ENCODE measurements around the gene LONP2. TPM values are rescaled to one million over a fixed set of nuclear protein-coding genes. Genes with fewer than 3 reads are reported as not detected.
A peak's percentile ranks its signal among the peaks of the same experiment; 100 is the strongest.
"Not testable (repeated sequence)": the region's sequence is repeated elsewhere in the genome, so short reads cannot be mapped to it uniquely, and the experiment has no call there.

Gene LONP2
- total and polyA plus RNA-seq, 3 donors from 2014 or later: 36.4 to 51.7 (median 51.1) TPM

DNA sequence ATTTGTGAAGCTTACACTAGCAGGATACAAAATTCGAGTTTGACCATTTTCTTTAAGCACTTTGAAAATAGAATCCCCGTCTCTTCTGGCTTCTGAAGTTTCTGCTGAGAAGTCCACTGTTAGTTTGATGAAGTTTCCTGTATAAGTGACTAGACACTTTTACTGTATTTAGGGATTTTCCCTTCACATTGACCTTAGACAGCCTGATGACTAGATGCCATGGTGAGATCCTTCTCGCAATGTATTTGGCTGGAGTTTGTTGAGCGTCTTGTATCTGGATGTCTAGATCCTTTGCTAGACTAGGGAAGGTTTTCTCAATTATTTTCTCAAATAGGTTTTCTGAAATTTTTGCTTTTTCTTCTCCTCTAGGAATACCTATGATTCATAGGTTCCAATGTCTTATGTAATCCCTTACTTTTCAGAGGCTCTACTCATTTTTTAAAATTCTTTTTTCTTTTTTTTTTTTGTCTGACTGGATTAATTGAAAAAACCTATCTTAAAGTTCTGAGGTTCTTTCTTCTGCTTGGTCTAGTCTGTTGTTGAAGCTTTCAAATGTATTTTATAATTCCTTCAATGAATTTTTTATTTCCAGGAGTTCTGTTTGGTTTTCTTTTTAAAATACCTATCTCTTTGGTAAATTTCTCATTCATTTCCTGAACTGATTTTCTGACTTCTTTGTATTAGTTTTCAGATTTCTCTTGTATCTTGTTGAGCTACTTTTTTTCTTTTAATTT is 67.0 kb downstream of the LONP2 start:
- Histone ChIP-seq H3K36me3 (ENCODE audit: low read depth, missing control alignments) (no peaks in the 10 kb centered on the region), H3K27me3 (no peaks in the 10 kb centered on the region), H3K4me3 (no peak overlapping the region), H3K9me3 (no peaks in the 10 kb centered on the region), H3K27ac (no peak overlapping the region), H3K4me1 (no peaks in the 10 kb centered on the region)
- no peak for DNase-seq
- TF ChIP-seq, protein P1, sequence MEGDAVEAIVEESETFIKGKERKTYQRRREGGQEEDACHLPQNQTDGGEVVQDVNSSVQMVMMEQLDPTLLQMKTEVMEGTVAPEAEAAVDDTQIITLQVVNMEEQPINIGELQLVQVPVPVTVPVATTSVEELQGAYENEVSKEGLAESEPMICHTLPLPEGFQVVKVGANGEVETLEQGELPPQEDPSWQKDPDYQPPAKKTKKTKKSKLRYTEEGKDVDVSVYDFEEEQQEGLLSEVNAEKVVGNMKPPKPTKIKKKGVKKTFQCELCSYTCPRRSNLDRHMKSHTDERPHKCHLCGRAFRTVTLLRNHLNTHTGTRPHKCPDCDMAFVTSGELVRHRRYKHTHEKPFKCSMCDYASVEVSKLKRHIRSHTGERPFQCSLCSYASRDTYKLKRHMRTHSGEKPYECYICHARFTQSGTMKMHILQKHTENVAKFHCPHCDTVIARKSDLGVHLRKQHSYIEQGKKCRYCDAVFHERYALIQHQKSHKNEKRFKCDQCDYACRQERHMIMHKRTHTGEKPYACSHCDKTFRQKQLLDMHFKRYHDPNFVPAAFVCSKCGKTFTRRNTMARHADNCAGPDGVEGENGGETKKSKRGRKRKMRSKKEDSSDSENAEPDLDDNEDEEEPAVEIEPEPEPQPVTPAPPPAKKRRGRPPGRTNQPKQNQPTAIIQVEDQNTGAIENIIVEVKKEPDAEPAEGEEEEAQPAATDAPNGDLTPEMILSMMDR (IDR thresholded peaks at IDR 0.05): no peak
- TF ChIP-seq POLR2A (IDR thresholded peaks at IDR 0.05): no peak
- WGBS, 2 donors: 95 to 97% methylated on average over 4 of the region's 4 CpGs
- intact Hi-C loops (cut with DNase I; ENCODE audit: low total_unique reads): no loop called here

- 97 to 99% methylated on average over 3 of the region's 3 CpGs for WGBS, 2 donors
- H3K27me3 ChIP-seq; DNase-seq; H3K27ac ChIP-seq; H3K4me3 ChIP-seq; H3K36me3 ChIP-seq (ENCODE audit: low read depth, missing control alignments); H3K4me1 ChIP-seq; intact Hi-C loops (cut with DNase I; ENCODE audit: low total_unique reads); H3K9me3 ChIP-seq: not testable (repeated sequence)
Measured at GRCh38 chr16:48313905-48314304, 69.8 kb downstream of the LONP2 start.

DNA sequence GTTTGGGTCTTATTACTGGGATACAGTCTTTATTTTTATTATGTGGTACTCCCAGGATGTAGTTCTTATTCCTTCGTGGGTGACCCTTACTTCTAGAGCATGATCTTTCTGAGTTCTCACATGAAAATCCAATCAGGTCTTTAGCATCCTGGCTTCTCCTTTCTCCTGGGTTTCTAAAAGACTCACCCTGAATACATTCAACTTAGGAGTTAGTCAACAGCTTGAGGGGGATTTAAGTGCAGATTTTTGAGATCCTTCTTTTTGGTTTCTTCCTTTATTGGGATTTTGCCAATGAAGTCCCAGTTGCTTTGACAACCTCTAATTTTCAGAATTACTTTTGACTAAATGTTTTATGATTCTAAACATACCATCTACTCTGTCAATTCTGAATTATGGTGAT is 72.9 kb downstream of the LONP2 start:
- Histone ChIP-seq H3K27ac (no peak overlapping the region), H3K27me3 (no peaks in the 10 kb centered on the region), H3K4me3 (no peak overlapping the region), H3K4me1 (no peaks in the 10 kb centered on the region), H3K36me3 (ENCODE audit: low read depth, missing control alignments) (no peaks in the 10 kb centered on the region), H3K9me3 (no peaks in the 10 kb centered on the region)
- intact Hi-C loops (cut with DNase I; ENCODE audit: low total_unique reads): no loop called here
- TF ChIP-seq, protein P1 (IDR thresholded peaks at IDR 0.05): no peak
- no peak for TF ChIP-seq POLR2A (IDR thresholded peaks at IDR 0.05)
- no peak for DNase-seq
- WGBS, 2 donors: 84 to 88% methylated on average over 1 of the region's 1 CpG

- H3K9me3 ChIP-seq: no peaks in the 10 kb centered on the region
- H3K36me3 ChIP-seq (ENCODE audit: low read depth, missing control alignments): no peaks in the 10 kb centered on the region
- H3K4me3 ChIP-seq: no peak overlapping the region
- intact Hi-C loops (cut with DNase I; ENCODE audit: low total_unique reads): no loop called here
- no peaks in the 10 kb centered on the region for H3K4me1 ChIP-seq
- no peak for TF ChIP-seq POLR2A (IDR thresholded peaks at IDR 0.05)
- TF ChIP-seq, protein P1 (IDR thresholded peaks at IDR 0.05): peak in 1 of 3 experiments; percentile 18
- DNase-seq: no peak
- 80 to 84% methylated on average over 2 of the region's 2 CpGs for WGBS, 2 donors
- no peak overlapping the region for H3K27ac ChIP-seq
- no peaks in the 10 kb centered on the region for H3K27me3 ChIP-seq
Measured at GRCh38 chr16:48317614-48318315, 73.7 kb downstream of the LONP2 start.

DNA sequence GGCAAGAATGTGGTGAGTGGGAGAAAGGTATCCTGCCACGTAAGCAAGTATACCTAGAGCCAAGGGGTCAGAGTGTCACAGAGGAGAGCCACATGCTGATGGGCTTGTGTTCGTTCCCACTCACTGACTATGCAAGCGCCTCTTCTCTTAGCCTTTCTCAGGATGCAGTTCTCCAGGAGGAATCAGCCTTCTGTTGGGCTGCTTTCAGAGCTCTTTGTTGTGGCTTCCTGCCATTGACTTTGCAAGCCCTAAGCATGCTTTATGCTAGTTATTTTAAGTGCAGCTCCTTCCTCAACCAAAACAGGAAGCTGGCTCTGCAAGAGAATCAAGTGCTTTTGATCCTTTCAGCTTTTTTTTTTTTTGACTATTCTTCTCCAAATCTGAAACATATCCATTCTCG is 74.5 kb downstream of the LONP2 start:
- WGBS, 2 donors: 63 to 72% methylated on average over 4 of the region's 4 CpGs
- H3K27ac ChIP-seq: no peak overlapping the region
- no peaks in the 10 kb centered on the region for H3K4me1 ChIP-seq

More for the DNA sequence above, 74.5 kb downstream of the LONP2 start:
- intact Hi-C loops (cut with DNase I; ENCODE audit: low total_unique reads): no loop called here
- Histone ChIP-seq H3K36me3 (ENCODE audit: low read depth, missing control alignments) (no peaks in the 10 kb centered on the region), H3K27me3 (no peaks in the 10 kb centered on the region), H3K9me3 (no peaks in the 10 kb centered on the region), H3K4me3 (no peak overlapping the region)
- no peak for TF ChIP-seq POLR2A (IDR thresholded peaks at IDR 0.05)
- TF ChIP-seq, protein P1 (IDR thresholded peaks at IDR 0.05): no peak
- no peak for DNase-seq
